Hair follicle dermal papilla cell (primary cell): Measurements from ENCODE around the gene NRDE2. TPM values are rescaled to one million over a fixed set of nuclear protein-coding genes. Genes with fewer than 3 reads are reported as not detected.

ENCODE experiments used
- total RNA-seq: library from RNA; depleted of rRNA; stranded (reverse); fragments of >200 nt; gene quantifications from 2 replicates; pipeline ENCODE4 v1.2.3, GENCODE V29; 2012

The NRDE2 gene, protein sequence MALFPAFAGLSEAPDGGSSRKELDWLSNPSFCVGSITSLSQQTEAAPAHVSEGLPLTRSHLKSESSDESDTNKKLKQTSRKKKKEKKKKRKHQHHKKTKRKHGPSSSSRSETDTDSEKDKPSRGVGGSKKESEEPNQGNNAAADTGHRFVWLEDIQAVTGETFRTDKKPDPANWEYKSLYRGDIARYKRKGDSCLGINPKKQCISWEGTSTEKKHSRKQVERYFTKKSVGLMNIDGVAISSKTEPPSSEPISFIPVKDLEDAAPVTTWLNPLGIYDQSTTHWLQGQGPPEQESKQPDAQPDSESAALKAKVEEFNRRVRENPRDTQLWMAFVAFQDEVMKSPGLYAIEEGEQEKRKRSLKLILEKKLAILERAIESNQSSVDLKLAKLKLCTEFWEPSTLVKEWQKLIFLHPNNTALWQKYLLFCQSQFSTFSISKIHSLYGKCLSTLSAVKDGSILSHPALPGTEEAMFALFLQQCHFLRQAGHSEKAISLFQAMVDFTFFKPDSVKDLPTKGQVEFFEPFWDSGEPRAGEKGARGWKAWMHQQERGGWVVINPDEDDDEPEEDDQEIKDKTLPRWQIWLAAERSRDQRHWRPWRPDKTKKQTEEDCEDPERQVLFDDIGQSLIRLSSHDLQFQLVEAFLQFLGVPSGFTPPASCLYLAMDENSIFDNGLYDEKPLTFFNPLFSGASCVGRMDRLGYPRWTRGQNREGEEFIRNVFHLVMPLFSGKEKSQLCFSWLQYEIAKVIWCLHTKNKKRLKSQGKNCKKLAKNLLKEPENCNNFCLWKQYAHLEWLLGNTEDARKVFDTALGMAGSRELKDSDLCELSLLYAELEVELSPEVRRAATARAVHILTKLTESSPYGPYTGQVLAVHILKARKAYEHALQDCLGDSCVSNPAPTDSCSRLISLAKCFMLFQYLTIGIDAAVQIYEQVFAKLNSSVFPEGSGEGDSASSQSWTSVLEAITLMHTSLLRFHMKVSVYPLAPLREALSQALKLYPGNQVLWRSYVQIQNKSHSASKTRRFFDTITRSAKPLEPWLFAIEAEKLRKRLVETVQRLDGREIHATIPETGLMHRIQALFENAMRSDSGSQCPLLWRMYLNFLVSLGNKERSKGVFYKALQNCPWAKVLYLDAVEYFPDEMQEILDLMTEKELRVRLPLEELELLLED
- total RNA-seq, result 13.6 and 16.6 TPM in 2 replicates

DNA sequence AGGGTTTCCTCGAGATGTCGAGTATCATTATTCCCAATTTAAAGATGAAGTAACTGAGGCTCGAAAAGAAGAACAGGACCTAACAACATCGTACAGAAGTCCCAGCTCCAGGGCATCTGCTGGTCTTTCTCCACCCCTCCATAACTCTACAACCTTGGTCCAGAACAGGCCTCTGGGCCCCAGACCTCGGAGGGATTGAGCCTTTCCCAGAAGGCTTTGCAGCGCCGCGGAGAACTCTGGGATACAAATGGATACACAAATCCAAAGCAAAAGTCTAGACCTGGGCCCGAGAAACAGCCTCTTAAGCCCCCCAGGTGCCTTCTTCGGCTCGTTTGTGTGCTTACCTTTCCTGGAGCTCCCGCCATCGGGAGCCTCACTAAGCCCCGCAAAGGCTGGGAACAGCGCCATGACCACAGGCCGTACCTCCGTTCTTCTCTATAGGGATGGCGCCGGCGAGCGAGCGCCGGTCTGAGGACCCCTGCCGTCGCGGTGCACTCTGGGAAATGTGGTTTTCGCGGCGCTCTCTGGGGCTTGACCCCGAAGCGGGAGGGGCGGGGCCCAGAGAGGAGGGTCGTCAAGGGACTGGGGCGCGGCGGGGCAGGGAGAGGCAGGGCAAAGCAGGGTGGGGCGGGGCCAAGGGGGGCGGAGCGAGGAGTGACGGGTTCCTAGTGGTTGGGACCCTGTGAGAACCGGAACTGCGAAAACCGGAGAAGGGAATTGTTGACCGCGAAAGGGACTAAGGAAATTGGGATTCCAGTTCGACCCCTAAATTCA lies at the start of gene NRDE2:
Gene NRDE2, minus strand, starts transcription at position 445 of the 774 bp plus-strand sequence. Its CDS starts 37 bp downstream, at position 408.

DNA sequence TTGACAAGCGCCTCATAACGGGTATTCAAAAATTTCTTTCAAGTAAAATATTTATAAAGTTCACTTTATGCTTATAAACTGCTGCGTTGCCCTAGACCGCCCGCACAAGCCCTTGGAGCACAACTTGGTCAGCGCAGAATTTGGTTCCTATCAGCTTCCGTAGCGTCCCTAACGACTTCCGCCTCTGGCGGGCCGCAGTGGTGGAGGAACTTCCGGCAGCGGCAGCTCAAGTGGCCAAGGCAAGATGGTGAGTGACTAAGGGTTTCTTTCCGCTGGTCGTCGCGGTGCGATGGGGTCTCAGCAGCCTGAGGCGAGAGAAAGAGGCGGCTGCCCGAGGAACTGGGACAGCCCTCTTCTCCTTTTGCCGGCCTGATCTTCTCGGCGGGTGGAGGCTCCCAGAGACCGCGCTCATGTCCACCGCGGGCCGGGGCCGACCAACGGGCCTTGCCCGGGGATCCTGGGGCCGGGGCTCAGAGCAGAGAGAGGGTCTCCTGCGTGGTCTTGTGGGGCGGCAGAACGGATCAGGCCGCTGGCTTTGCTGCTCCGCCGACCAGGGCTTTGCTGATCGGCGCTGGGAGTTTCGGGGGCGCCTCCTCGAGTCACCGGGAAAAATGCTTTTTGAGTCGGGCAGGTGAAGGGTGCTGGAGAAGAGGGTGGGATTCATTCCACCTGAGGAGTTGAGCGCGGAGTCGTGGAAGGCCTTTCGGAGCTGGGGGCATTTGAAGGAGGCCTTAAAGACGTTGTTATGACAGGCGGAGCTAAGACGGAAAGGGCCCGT lies 75.2 kb downstream of the NRDE2 start, which contains the start of gene PSMC1:
Gene PSMC1, plus strand, starts transcription at position 200 of the 778 bp plus-strand sequence. Its CDS starts 45 bp downstream, at position 245.

Other genes with a start within 250 kb of the NRDE2 start
- gene PSMC1, start 75.4 kb downstream of the NRDE2 start, total RNA-seq, result 83.7 and 120 TPM in 2 replicates
- gene CALM1, start 65.1 kb upstream of the NRDE2 start, total RNA-seq, result 296 and 363 TPM in 2 replicates